IPS-18c (cell line): ENCODE measurements around the gene PSMD3.

Source experiments
- H3K4me3 ChIP-seq: 2 replicates; pipeline ENCODE4 v1.7.0; 2013; ENCODE audit warnings: low read depth, mild to moderate bottlenecking, low read length, moderate library complexity; ENCODE audit not compliant: insufficient read depth
- H3K9me3 ChIP-seq: one replicate; pipeline ENCODE4 v1.6.1; 2013; ENCODE audit warnings: mild to moderate bottlenecking, low read length, moderate library complexity; ENCODE audit not compliant: control insufficient read depth, insufficient read depth

Gene PSMD3

GRCh38 chr17:40025991-40026815, 45.6 kb downstream of the PSMD3 start:
- Histone ChIP-seq H3K4me3 (no peak overlapping the region), H3K9me3 (no peaks in the 10 kb centered on the region)

DNA sequence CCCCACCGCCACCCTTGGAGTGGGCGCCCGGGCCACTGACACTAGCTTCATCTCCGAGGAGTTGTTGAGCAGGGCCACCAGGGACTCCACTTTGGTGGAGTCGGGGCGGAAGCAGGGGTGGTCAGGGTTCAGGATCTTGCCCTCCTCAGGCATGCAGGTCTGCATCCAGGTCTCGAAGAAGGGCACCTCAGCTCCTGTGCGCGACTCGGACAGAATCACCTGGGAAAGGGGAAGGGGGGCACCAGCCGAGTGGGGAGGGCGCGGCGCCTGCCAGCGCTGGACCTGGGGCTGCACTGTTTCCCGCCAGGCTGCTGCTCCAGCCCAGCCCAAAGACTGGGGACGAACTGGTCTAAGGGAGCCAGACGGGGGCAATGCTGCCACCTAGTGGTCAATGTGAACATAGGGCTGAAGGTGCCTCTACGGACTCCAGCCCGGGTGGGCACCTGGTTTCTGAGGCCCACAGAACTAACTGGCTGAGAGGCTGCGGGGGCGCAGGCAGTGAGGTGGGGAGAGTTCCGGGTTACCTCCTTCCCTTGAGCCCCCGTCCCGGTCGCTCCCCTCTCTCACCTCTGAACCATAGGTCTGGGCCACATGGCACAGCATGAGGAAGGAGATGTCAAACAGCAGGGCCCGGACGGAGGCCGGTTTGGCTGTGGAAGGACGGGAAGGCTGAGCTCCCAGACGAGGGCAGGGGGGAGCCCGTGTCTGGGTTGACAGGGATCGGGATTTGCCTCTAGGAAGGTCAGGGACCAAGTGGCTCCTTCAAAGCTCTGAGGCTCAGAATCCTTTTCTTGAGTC, 46.4 kb downstream of the PSMD3 start:
- H3K4me3 ChIP-seq = no peak overlapping the region
- no peaks in the 10 kb centered on the region for H3K9me3 ChIP-seq

- H3K4me3 ChIP-seq = no peak overlapping the region
- H3K9me3 ChIP-seq = no peaks in the 10 kb centered on the region
These were observed 47.0 kb downstream of the PSMD3 start for GRCh38 chr17:40027614-40028012.

- H3K9me3 ChIP-seq = no peaks in the 10 kb centered on the region
- H3K4me3 ChIP-seq = no peak overlapping the region
These were observed 48.0 kb downstream of the PSMD3 start for GRCh38 chr17:40028595-40028994.

- no peaks in the 10 kb centered on the region for H3K9me3 ChIP-seq
- no peak overlapping the region for H3K4me3 ChIP-seq
These were observed 51.1 kb downstream of the PSMD3 start for GRCh38 chr17:40031706-40032105.

GRCh38 chr17:40032322-40033320, 52.0 kb downstream of the PSMD3 start:
- H3K9me3 ChIP-seq = no peaks in the 10 kb centered on the region
- no peak overlapping the region for H3K4me3 ChIP-seq

- no peaks in the 10 kb centered on the region for H3K9me3 ChIP-seq
- H3K4me3 ChIP-seq = no peak overlapping the region
These were observed 52.7 kb downstream of the PSMD3 start for GRCh38 chr17:40033339-40033738.

GRCh38 chr17:40034426-40035161, 54.0 kb downstream of the PSMD3 start:
- Histone ChIP-seq H3K9me3 (no peaks in the 10 kb centered on the region), H3K4me3 (no peak overlapping the region)

GRCh38 chr17:40035162-40035559, 54.6 kb downstream of the PSMD3 start:
- H3K4me3 ChIP-seq = no peak overlapping the region

DNA sequence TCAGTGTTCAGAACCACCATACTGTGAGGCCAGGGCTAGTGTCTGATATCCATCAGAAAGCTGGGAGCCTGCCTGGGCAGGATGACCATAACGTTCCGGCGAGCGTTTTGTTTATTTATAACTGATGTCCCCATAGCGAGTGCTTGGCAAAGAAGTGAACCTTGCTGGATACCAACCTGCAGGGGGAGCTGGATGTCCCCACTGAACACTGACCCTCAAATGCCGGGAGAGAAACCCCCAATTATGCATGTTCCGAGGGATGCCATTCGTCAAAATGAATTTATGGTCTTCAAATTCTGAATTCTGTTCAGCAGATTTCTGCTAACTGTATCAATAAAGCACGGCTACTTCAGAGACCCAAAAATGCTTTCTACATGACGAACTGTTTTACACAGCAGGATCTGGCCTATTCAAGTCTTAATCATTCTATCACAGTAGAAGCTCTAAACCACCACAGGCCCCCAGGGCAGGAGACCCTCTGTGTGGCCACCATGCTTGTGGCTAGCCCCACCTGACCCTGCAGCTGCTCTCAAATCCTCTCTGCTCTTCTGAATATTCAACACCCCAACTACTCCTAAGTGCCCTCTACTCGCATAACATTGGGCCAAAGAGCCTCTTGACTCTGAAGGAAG, 58.4 kb downstream of the PSMD3 start:
- Histone ChIP-seq H3K9me3 (no peaks in the 10 kb centered on the region), H3K4me3 (no peak overlapping the region)

More at GRCh38 chr17:40035162-40035559, 54.6 kb downstream of the PSMD3 start:
- no peaks in the 10 kb centered on the region for H3K9me3 ChIP-seq

- no peaks in the 10 kb centered on the region for H3K9me3 ChIP-seq
- no peak overlapping the region for H3K4me3 ChIP-seq
These were observed 60.6 kb downstream of the PSMD3 start for GRCh38 chr17:40041196-40041595.
